OCI-LY7 (cell line): Measurements from ENCODE around the gene SLC18A3. TPM values are rescaled to one million over a fixed set of nuclear protein-coding genes. Genes with fewer than 3 reads are reported as not detected.

Experiments
- BruUV-seq: library from RNA; stranded (reverse); fragments of 400-500 nt; replicated peaks from 2 replicates; lab custom pipeline; 2021; lab: Mats Ljungman, UMichigan
- CTCF ChIA-PET: fragments of 300-600 bp; sonication (Branson Sonifier 250); formaldehyde crosslinking; loops from one replicate; lab custom pipeline; 2022; ENCODE audit warnings: antibody characterized with exemption; ENCODE audit not compliant: unreplicated experiment; lab: Charles Lee
- POLR2A ChIA-PET: fragments of 300-600 bp; sonication (Branson Sonifier 250); formaldehyde crosslinking; loops from one replicate; lab custom pipeline; 2022; ENCODE audit warnings: antibody characterized with exemption; lab: Charles Lee
- DNase-seq: peaks from one replicate; pipeline ENCODE4 v3.0.0-alpha.2; 2015; ENCODE audit warnings: low spot score
- H2AFZ ChIP-seq: fragments of 200-600 bp; sonication (generic), shearing (Covaris generic); 2 replicates; pipeline ENCODE4 v1.6.1; 2014; ENCODE audit warnings: mild to moderate bottlenecking, antibody characterized with exemption, low read length, moderate library complexity
- H3K27ac ChIP-seq: fragments of 200-600 bp; sonication (generic); 2 replicates; pipeline ENCODE4 v1.5.1; 2014; ENCODE audit warnings: mixed run types, low read depth, mild to moderate bottlenecking, moderate library complexity, low read length, inconsistent platforms; ENCODE audit not compliant: poor library complexity, severe bottlenecking
- H3K36me3 ChIP-seq: fragments of 200-600 bp; sonication (generic); 2 replicates; pipeline ENCODE4 v1.6.1; 2014; ENCODE audit warnings: mild to moderate bottlenecking, antibody characterized with exemption, low read length, moderate library complexity, mixed read lengths; ENCODE audit not compliant: insufficient read depth
- H3K4me1 ChIP-seq: fragments of 200-600 bp; sonication (generic); 2 replicates; pipeline ENCODE4 v1.5.1; 2014; ENCODE audit warnings: mild to moderate bottlenecking, low read length; ENCODE audit not compliant: insufficient read depth, poor library complexity, severe bottlenecking
- H3K4me2 ChIP-seq: fragments of 200-600 bp; sonication (generic); 2 replicates; pipeline ENCODE4 v1.6.1; 2014; ENCODE audit warnings: mild to moderate bottlenecking, low read length
- H3K4me3 ChIP-seq: fragments of 200-600 bp; sonication (generic); 2 replicates; pipeline ENCODE4 v1.5.1; 2014; ENCODE audit warnings: mild to moderate bottlenecking, low read depth, low read length; ENCODE audit not compliant: poor library complexity, severe bottlenecking
- H3K79me2 ChIP-seq: fragments of 200-600 bp; sonication (generic); 2 replicates; pipeline ENCODE4 v1.6.1; 2016; ENCODE audit warnings: low read depth, mild to moderate bottlenecking, low read length, moderate library complexity, mixed read lengths; ENCODE audit not compliant: insufficient read depth
- H3K9me2 ChIP-seq: fragments of 200-600 bp; sonication (generic); 2 replicates; pipeline ENCODE4 v1.6.1; 2016; ENCODE audit warnings: mild to moderate bottlenecking, low read length, mixed read lengths; ENCODE audit not compliant: insufficient read depth
- H3K9me3 ChIP-seq: fragments of 200-600 bp; sonication (generic); 2 replicates; pipeline ENCODE4 v1.6.1; 2014; ENCODE audit warnings: mild to moderate bottlenecking, mixed run types, low read length, mixed read lengths
- H4K20me1 ChIP-seq: fragments of 200-600 bp; sonication (generic); 2 replicates; pipeline ENCODE4 v1.6.1; 2014; ENCODE audit warnings: mild to moderate bottlenecking, antibody characterized with exemption, low read length, moderate library complexity, mixed read lengths; ENCODE audit not compliant: insufficient read depth
- EZH2phosphoT487 ChIP-seq: fragments of 200-600 bp; sonication (generic); IDR thresholded peaks from 2 replicates; pipeline ENCODE4 v1.6.1; 2018; ENCODE audit warnings: low read depth, borderline replicate concordance, mild to moderate bottlenecking, mixed run types, antibody characterized with exemption, low read length, moderate library complexity, mixed read lengths
- intact Hi-C: fragments of 100-400 bp; cut with micrococcal nuclease; formaldehyde crosslinking; loops from one replicate; pipeline ENCODE4 v1.10.0; 2022; ENCODE audit not compliant: unreplicated experiment
- total RNA-seq, 2 experiments: library from RNA; depleted of rRNA in 1 of 2; stranded (reverse); fragments of >200 nt in 1 of 2; shearing (Covaris generic) in 1 of 2; gene quantifications; 2 replicates each; pipeline ENCODE4 v1.2.3, GENCODE V29; 2014 to 2022
- TF ChIP-seq, protein P1 (sequence below): fragments of 200-600 bp; sonication (generic); conservative IDR thresholded peaks from 2 replicates; pipeline ENCODE4 v1.5.1; 2014; ENCODE audit warnings: mild to moderate bottlenecking, antibody characterized with exemption, low read length, moderate library complexity, mixed read lengths

Gene SLC18A3
- total RNA-seq, 2 experiments from 2014 or later, result not detected

GRCh38 chr10:49572594-49573114, 37.5 kb upstream of the SLC18A3 start:
- no peaks in the 10 kb centered on the region for H3K36me3 ChIP-seq
- H2AFZ ChIP-seq, result no peak overlapping the region
- H3K4me1 ChIP-seq, result no peaks in the 10 kb centered on the region
- no peaks in the 10 kb centered on the region for H3K9me2 ChIP-seq
- no peaks in the 10 kb centered on the region for H3K9me3 ChIP-seq
- DNase-seq, result no peak
- no peaks in the 10 kb centered on the region for H4K20me1 ChIP-seq
- H3K4me3 ChIP-seq, result no peak overlapping the region
- H3K27ac ChIP-seq, result no peak overlapping the region
- TF ChIP-seq, protein P1, sequence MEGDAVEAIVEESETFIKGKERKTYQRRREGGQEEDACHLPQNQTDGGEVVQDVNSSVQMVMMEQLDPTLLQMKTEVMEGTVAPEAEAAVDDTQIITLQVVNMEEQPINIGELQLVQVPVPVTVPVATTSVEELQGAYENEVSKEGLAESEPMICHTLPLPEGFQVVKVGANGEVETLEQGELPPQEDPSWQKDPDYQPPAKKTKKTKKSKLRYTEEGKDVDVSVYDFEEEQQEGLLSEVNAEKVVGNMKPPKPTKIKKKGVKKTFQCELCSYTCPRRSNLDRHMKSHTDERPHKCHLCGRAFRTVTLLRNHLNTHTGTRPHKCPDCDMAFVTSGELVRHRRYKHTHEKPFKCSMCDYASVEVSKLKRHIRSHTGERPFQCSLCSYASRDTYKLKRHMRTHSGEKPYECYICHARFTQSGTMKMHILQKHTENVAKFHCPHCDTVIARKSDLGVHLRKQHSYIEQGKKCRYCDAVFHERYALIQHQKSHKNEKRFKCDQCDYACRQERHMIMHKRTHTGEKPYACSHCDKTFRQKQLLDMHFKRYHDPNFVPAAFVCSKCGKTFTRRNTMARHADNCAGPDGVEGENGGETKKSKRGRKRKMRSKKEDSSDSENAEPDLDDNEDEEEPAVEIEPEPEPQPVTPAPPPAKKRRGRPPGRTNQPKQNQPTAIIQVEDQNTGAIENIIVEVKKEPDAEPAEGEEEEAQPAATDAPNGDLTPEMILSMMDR, result no peak
- no peak for TF ChIP-seq EZH2phosphoT487
- no TSS peak for BruUV-seq
- ChIA-PET POLR2A (no interaction called here), CTCF (no interaction called here)
- no peak overlapping the region for H3K4me2 ChIP-seq
- intact Hi-C loops, result no loop called here
- H3K79me2 ChIP-seq, result no peaks in the 10 kb centered on the region

DNA sequence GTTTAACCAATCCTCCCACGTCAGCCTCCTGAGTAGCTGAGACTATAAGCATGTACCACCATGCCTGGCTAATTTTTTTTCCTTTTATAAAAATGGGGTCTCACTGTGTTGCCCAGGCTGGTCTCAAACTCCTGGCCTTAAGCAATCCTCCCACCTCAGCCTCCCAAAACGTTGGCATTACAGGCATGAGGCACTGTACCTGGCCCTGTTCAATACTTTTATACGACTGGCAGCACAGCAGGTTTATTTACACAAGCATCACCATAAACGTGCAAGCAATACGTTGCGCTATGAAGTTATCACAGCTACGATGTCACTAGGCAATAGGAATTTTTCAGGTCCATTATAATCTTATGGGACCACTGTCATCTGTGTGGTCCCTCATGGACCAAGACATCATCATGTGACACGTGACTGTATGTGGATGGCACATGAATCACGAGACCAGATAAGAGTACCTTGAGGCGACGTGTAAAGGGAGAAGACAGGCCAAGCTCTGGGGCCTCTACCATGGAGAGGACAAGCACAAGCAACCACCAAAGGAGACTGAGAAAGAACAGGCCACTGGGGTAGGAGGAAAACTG, 34.5 kb upstream of the SLC18A3 start:
- Histone ChIP-seq H3K36me3 (no peaks in the 10 kb centered on the region), H3K27ac (no peak overlapping the region), H3K4me2 (no peak overlapping the region), H3K9me3 (no peaks in the 10 kb centered on the region), H3K9me2 (no peaks in the 10 kb centered on the region), H2AFZ (no peak overlapping the region), H3K79me2 (no peaks in the 10 kb centered on the region), H3K4me1 (no peaks in the 10 kb centered on the region), H3K4me3 (no peak overlapping the region), H4K20me1 (no peaks in the 10 kb centered on the region)
- no TSS peak for BruUV-seq
- DNase-seq, result no peak
- CTCF ChIA-PET, result no interaction called here
- intact Hi-C loops, result no loop called here
- TF ChIP-seq, protein P1, result no peak
- no peak for TF ChIP-seq EZH2phosphoT487
- POLR2A ChIA-PET, result no interaction called here

- TF ChIP-seq, protein P1, result no peak
- TF ChIP-seq EZH2phosphoT487, result no peak
- intact Hi-C loops, result no loop called here
- Histone ChIP-seq H4K20me1 (no peaks in the 10 kb centered on the region), H3K79me2 (no peaks in the 10 kb centered on the region), H3K4me2 (no peak overlapping the region), H2AFZ (no peak overlapping the region), H3K9me2 (no peaks in the 10 kb centered on the region), H3K4me1 (no peaks in the 10 kb centered on the region), H3K4me3 (no peak overlapping the region), H3K9me3 (no peaks in the 10 kb centered on the region), H3K27ac (no peak overlapping the region), H3K36me3 (no peaks in the 10 kb centered on the region)
- no TSS peak for BruUV-seq
- POLR2A ChIA-PET, result interaction anchor here (0.7 kb wide), 1 partner anchor 27 kb away, joined by 4 read pairs; no protein-coding TSS in a partner anchor
- CTCF ChIA-PET, result no interaction called here
- no peak for DNase-seq
Measured at GRCh38 chr10:49577182-49577925, 32.8 kb upstream of the SLC18A3 start.
